ENCODE results near the gene REL. TPM values are rescaled to one million over a fixed set of nuclear protein-coding genes. Genes with fewer than 3 reads are reported as not detected.

Gene REL
- total and polyA plus RNA-seq, 9 of the 15 experiments (the other 6 are each of a cell fraction or from before 2014, with no cell fraction given): 0.63 to 8.6 (median 6.3) TPM

- Histone ChIP-seq H3K79me2 (ENCODE audit: control insufficient read depth, insufficient read depth, low read length) (peaks cover 87% of the 10 kb centered on the region), H3K4me2 (ENCODE audit: insufficient read depth, low read length) (no peak overlapping the region), H3K9ac (ENCODE audit: insufficient read depth in 1 of 2, low read depth in 2 of 2, low read length in 2 of 2) (no peak overlapping the region), H3K9me3 (replicated peaks; ENCODE audit: control insufficient read depth, insufficient read depth, low read depth, low read length) (no peaks in the 10 kb centered on the region), H3K4me3 (no peak overlapping the region), H3K27me3 (ENCODE audit: control insufficient read depth in 2 of 2, insufficient read depth in 2 of 2, low read length in 2 of 2) (no peaks in the 10 kb centered on the region), H3K36me3 (ENCODE audit: control insufficient read depth, insufficient read depth, low read length) (peaks cover 5% of the 10 kb centered on the region; the same call in 1 of the 3 replicates), H3K4me1 (replicated peaks in 1 of 2; ENCODE audit: control insufficient read depth in 2 of 2, insufficient read depth in 2 of 2, low read length in 2 of 2) (peaks cover 0 to 4% of the 10 kb centered on the region in 2 experiments; a peak in 2 of 5 replicates), H3K9me1 (ENCODE audit: control insufficient read depth, insufficient read depth, low read length) (no peaks in the 10 kb centered on the region), H3K27ac (ENCODE audit: extremely low read depth, low read depth, low read length) (no peak overlapping the region), H2AFZ (ENCODE audit: low read depth, low read length) (no peak overlapping the region), H4K20me1 (replicated peaks; ENCODE audit: control insufficient read depth, insufficient read depth, low read length) (no peaks in the 10 kb centered on the region)
- BruUV-seq (replicated peaks): no TSS peak
- ChIA-PET POLR2A (interaction anchor here (1.6 kb wide), 1 partner anchor 12 kb away, joined by 3 read pairs; no protein-coding TSS in a partner anchor), CTCF (ENCODE audit: low intra/inter-chr PET ratio) (no interaction called here)
- ATAC-seq (no peak), FAIRE-seq (no peak), DNase-seq (ENCODE audit: extremely low read depth in 1 of 4, low spot score in 3 of 4) (no peak)
- in situ Hi-C loops (cut with MboI): no loop called here
- 17% methylated on average over 3 of the region's 3 CpGs for WGBS (ENCODE audit: insufficient coverage, low coverage, missing lambda C conversion rate)
- intact Hi-C loops (cut with micrococcal nuclease): loop anchor here (10.0 kb wide), 2 partner anchors 108 to 288 kb away; no protein-coding TSS in a partner anchor
- TF ChIP-seq ZBTB12 (CRISPR knock-in tag; IDR thresholded peaks at IDR 0.05) (no peak), HIVEP1 (CRISPR knock-in tag; IDR thresholded peaks at IDR 0.05) (no peak), PBX2 (CRISPR knock-in tag; IDR thresholded peaks at IDR 0.05; ENCODE audit: low read depth) (no peak), PBX2 (tag; conservative IDR thresholded peaks at IDR 0.05; ENCODE audit: low read depth) (peak; percentile 64), MEIS2 (IDR thresholded peaks at IDR 0.05; ENCODE audit: partially characterized antibody) (peak; percentile 38), MTF1 (CRISPR knock-in tag; IDR thresholded peaks at IDR 0.05; ENCODE audit: borderline replicate concordance) (no peak), ZC3H8 (IDR thresholded peaks at IDR 0.05) (no peak), STAT5A (IDR thresholded peaks at IDR 0.05; ENCODE audit: borderline replicate concordance, low read length) (no peak), LCOR (CRISPR knock-in tag; IDR thresholded peaks at IDR 0.05) (no peak), CGGBP1 (CRISPR knock-in tag; IDR thresholded peaks at IDR 0.05) (no peak), FOXM1 (IDR thresholded peaks at IDR 0.05; ENCODE audit: low read depth) (no peak), FOXM1 (CRISPR knock-in tag; IDR thresholded peaks at IDR 0.05; ENCODE audit: low read depth) (no peak), DMBX1 (CRISPR knock-in tag; IDR thresholded peaks at IDR 0.05; ENCODE audit: borderline replicate concordance) (no peak), MECOM (CRISPR knock-in tag; IDR thresholded peaks at IDR 0.05) (no peak), KAT8 (IDR thresholded peaks at IDR 0.05; ENCODE audit: low read depth) (no peak), LARP7 (IDR thresholded peaks at IDR 0.05) (no peak), CEBPG (CRISPR knock-in tag; IDR thresholded peaks at IDR 0.05) (no peak), CEBPG (tag; conservative IDR thresholded peaks at IDR 0.05 in 1 of 2, IDR thresholded peaks at IDR 0.05 in 1 of 2) (peak in 1 of 2 experiments; percentile 40; a peak in 1 of 4 replicates)
Measured at GRCh38 chr2:60886991-60887390, 5.6 kb downstream of the REL start.
